NCI-H1436 (cell line): ENCODE data around the gene TMEM244.
"Not testable (repeated sequence)": the region's sequence is repeated elsewhere in the genome, so short reads cannot be mapped to it uniquely, and the experiment has no call there.

ENCODE experiments used
- DNase-seq: peaks from one replicate; lab custom pipeline; 2025; lab: John Stamatoyannopoulos, UW

The TMEM244 gene

DNA sequence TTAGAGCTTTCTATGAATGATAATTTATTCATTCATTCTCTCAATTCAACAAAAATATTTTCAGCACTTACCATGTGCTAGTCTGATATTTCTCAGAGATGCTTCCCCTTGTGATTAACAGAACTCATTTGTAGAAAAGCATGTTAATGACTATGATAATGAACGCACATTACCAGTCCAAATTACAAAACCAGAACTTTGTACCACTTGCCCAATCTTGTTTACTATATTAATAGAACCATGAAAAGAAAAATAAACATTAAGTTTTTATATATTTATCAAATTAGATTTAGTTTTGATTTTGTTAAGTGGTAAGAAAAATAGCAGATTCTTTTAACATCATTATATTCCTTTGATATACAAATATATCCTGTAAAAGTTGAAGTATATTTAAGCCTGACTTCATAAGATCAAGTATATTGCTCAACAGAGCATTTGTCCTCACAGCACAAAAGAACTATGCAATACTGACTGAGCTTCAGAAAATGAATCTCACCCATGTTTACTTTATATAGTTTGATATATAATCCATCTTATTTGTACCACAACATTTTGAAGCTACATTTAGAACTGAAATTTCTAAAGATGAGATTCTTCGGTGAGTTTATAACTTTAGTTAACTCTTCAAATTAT, 48.9 kb downstream of the TMEM244 start:
- DNase-seq = no peak

DNA sequence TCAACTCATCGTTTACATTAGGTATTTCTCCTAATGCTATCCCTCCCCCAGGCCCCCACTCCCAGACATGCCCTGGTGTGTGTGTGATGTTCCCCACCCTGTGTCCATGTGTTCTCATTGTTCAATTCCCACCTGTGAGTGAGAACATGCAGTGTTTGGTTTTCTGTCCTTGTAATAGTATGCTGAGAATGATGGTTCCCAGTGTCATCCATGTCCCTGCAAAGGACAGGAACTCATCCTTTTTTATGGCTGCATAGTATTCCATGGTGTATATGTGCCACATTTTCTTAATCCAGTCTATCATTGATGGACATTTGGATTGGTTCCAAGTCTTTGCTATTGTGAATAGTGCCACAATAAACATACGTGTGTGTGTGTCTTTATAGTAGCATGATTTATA, 54.0 kb downstream of the TMEM244 start:
- DNase-seq = not testable (repeated sequence)

DNA sequence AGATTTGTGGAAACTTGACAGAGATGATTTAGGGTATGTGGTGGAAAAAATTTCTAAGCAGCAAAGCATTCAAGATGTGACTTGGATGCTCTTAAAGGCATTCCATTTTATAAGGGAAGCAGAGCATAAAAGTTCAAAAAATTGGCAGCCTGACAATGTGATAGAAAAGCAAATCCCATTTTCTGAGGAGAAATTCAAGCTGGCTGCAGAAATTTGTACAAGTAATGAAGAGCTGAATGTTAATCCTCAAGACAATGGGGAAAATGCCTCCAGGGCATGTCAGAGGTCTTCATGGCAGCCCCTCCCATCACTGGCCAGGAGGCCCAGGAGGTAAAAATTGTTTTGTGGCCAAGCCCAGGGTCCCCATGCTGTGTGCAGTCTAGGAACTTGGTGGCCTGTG, 58.2 kb downstream of the TMEM244 start:
- DNase-seq = not testable (repeated sequence)

DNA sequence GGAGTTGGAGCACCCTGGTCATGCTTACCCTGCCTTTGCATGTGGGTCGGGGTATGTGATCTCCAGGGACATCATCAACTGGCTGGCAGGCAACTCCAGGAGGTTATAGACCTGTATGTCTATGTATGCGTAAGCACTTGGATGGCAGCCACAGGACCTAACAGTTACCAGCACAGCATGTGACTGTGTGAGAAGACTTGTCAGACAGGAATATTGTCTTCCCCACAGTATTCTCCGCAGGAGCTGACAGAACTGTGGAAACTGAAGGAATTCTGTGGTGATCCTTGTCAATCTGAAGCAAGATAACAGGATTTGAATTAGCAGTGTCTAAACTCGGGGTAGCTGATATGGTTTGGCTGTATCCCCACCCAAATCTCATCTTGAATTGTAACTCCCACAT, 59.2 kb downstream of the TMEM244 start:
- no peak for DNase-seq

DNA sequence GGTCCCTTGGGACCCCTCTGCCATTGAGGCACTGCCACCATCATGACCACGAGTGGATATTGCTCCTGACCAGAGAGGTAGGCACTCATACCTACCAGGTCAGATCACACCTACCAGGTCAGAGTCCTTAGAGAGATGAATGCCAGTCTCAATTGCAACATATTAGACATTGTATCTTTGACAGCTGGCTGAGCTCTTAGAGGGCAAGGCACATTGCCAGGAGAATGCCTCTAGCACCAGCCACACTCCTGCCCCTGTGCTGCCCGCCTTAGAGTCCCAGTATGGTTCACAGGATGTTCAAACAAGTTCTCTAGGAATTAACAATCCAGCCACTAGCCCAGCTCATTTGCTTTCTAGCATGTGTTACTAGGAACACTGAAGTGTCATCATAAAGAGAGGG, 65.9 kb downstream of the TMEM244 start:
- no peak for DNase-seq

DNA sequence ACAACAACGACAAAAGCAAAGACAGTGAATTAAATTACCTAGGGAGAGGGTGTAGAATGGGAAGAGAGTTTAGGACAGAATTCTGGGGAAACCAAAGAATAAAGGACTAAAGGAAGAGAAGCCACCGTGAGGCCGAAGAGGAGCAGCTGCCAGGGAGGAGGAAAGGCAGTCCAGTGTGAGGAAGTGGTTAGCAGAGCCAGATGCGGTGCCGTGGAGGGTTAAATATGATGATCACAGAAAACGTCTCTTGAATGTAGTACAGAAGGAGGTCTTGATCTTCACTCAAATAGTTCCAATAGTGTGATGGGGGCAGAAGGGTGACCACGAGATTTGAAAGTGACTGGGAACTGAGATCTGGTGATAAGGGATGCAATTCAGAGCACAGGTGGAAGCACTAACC, 67.7 kb downstream of the TMEM244 start:
- DNase-seq = no peak

DNA sequence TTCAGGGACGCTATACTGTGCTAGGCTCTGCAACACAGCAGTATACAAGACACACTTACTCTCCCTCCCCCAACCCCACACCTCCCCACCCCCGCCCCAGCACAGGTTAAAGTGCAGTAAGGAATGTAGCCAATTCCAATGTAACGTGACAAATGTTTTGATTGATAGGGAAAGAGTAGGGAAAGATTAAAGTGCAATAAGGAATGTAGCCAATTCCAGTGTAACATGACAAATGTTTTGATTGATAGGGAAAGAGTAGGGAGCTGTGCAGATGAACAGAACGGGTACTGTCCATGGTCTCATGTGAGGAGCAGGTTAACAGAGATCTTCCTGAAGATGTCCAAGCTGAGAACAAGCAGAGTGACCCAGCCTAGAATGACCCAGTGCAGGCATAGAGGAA, 69.1 kb downstream of the TMEM244 start:
- DNase-seq = no peak

DNA sequence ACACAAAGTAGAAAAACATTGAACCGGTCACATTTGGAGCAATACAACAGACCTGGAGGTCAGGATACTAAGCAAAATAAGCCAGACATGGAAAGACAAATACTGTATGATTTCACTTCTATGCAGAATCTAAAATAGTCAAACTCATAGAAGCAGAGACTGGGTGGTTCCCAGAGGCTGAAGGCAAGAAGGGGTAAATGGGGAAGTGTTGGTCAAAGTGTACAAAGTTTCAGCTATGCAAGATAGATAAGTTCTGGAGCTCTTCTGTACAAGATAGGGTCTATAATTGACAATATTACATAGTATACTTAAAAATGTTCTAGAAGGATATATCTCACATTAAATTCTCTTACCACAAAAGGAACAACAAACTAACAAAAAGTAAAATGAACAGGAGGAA, 70.3 kb downstream of the TMEM244 start:
- DNase-seq = no peak

DNA sequence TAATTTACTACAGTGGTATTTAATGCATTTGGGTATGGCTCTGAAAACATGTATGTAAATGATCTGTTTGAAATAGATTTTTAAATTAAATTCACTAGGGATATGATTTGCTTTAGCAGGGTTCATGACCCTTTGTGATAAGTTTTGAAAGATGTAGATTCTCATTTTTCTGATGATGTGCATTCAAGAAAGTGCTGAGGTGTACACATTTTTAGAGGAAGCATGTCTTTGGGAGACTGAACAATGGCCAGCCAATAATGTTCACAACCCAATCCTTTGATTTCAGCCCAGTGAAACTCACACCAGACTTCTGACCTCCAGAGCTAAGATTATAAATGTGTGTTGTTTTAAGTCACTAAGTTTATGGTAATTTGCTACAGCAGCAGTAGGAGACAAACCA, 71.1 kb downstream of the TMEM244 start:
- no peak for DNase-seq

DNA sequence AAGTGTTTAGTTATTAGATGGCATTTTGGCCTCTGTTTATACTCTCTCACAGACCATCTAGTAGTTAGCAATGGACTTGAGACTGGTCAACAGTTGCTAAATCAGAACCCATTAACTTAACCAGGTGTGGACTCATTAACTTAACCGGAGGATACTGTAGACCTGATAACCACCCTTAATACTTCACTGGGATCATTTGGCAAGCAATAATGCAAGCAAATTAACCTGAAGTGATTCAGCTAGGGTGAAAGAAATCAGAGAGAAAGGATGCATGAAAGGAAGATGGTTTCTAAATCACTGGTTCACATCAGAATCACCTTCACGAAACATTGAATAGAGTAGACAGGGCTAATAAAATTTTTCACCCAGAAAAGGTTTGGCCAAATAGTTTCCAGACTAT, 73.3 kb downstream of the TMEM244 start:
- no peak for DNase-seq

DNA sequence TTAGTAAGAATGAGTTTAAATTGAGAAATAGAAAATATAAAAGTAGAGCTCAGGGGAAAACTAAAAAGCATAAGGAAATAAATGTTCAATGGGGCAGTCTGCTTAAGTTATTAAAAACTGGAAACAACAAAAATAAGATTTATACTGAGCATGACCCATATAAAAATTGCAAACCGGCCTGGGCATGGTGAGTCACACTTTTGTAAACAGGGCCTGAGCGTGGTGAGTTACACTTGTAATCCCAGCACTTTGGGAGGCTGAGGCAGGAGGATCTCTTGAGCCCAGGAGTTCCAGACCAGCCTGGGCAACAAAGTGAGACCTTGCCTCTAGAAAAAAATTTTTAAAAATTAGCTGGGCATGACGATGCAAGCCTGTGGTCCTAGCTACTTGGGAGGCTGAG, 74.6 kb downstream of the TMEM244 start:
- DNase-seq = no peak

DNA sequence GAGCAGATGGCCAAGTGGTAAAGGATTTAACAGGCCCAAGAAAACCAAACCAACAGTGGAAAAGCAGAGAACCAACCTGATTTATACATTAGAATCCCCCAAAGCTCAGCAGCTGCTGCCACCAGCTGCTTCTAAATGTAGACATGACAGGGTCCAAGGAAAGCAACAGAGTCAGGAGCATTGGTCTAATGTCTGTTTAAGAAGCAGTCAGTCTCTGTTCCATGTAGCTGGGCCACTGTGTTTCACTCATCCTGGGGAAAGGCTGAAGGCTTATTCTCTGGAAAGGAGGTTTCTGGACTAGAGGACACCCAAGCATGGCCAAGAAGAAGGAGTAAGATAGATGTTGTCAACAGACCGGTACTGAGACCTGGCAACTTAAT, 75.4 kb downstream of the TMEM244 start:
- DNase-seq = no peak

DNA sequence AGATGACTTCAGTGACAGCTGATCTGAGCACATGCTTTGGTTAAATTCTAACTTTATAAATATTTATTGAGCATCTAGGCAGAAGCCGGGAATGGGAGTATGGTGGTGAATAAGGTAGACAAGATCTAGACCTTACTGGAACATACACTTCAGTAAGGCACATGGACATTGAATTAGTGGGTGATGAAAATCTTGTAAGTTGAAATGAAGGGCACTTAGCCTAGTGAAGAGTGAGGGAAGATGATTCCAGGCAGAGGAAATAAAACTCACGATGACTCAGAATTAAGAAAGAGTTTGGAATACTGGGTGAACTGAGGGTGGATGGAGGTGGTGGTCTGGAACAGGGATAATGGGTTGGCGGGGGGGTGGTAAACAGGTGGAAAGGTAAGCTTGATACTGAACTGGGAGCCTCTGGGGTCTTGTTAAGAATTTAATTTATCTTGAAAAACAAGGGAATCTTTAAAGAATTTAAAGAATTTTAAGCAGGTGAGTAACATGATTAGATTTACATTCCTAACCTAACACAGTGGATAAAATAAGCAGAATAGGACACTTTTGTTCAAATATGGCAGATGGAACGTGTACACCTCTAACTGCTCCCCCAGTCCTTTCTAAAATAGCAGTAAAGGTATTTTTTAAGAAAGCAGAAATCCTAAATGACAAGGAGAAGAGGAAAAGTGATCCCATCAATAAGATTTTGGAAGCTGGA, 75.9 kb downstream of the TMEM244 start:
- no peak for DNase-seq
